GM18909 (cell line): ENCODE measurements around the gene WT1.

ENCODE experiments used
- ATAC-seq: cut with Tn5 transposase; IDR thresholded peaks from one replicate; pipeline ENCODE4 v1.9.1; 2021; ENCODE audit warnings: mild to moderate bottlenecking; ENCODE audit not compliant: unreplicated experiment, poor library complexity

WT1 gene

GRCh38 chr11:32341620-32342613 lies 93.4 kb downstream of the WT1 start:
- no peak for ATAC-seq

- no peak for ATAC-seq
Measured at GRCh38 chr11:32340181-32340580, 95.2 kb downstream of the WT1 start.
